Cerebellar cortex (tissue), 1 donor: ENCODE data around the gene PRMT3.
"Not testable (repeated sequence)": the region's sequence is repeated elsewhere in the genome, so short reads cannot be mapped to it uniquely, and the experiment has no call there.

Source experiments
- DNase-seq: peaks from one replicate; pipeline ENCODE4 v3.0.0-alpha.2; 2015; ENCODE audit warnings: low spot score

Gene PRMT3

DNA sequence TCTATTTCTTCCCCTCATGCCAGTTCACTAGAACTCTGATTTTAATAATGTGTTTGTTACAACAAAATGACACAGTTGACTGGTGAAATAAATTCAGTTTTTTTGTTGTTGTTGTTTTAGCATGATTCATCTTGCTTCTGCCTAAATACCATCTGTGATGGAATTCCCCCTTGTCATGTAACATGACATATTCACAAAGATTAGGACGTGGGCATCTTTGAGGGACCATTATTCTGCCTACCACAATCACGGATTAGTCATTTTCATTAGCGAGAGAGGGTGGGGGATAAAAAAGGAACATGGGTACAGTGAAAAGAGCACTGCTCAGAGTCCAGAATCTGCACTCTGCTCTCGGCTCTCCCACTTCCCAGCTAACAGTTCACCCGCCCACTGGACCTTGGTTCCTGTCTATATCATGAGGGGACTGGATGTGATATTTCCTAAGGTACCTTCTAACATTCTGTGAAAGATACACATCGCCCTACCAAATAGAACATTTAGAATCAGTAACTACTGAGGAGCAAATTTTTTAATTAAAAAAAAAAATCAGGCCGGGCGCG is 12.7 kb upstream of the PRMT3 start:
- DNase-seq: no peak

DNA sequence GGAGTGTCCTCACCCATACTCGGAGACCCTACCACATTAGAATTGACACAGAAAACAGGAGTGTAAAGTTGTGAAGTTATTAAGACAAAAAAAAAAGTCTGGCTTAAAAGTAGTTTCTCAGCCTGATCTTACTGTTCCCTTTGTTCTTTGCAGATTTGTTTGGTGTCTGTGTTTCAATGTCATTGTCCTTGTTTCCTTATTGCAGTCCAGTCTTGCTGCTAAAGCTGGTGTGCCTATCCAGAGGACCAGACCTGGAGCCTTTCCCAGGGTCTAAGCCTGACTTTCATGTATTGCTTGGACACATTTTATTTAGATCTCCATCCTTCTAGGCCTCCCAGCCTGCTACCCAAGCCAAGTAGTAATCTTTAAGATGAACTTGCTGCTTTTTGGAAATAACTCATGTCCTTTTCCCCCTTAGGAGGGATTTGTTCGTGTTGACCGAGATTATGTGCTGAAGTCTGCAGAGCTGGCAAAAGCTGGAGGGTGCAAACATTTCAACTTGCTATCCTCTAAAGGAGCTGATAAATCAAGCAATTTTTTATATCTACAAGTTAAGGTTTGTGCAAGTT is 11.3 kb upstream of the PRMT3 start:
- no peak for DNase-seq

DNA sequence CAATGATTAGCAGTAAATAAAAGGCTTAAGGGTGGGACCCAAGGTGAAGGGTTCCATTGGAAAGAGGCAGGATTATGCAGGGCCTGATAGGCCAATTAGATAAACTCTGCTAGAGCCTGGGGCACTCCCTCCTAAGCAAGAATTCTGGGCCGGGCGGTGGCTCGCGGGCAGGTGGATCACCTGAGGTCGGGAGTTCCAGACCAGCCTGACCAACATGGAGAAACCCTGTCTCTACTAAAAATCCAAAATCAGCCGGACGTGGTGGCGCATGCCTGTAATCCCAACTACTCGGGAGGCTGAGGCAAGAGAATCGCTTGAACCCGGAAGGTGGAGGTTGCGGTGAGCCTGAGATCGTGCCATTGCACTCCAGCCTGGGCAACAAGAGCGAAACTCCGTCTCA is 1.5 kb upstream of the PRMT3 start:
- DNase-seq: not testable (repeated sequence)

DNA sequence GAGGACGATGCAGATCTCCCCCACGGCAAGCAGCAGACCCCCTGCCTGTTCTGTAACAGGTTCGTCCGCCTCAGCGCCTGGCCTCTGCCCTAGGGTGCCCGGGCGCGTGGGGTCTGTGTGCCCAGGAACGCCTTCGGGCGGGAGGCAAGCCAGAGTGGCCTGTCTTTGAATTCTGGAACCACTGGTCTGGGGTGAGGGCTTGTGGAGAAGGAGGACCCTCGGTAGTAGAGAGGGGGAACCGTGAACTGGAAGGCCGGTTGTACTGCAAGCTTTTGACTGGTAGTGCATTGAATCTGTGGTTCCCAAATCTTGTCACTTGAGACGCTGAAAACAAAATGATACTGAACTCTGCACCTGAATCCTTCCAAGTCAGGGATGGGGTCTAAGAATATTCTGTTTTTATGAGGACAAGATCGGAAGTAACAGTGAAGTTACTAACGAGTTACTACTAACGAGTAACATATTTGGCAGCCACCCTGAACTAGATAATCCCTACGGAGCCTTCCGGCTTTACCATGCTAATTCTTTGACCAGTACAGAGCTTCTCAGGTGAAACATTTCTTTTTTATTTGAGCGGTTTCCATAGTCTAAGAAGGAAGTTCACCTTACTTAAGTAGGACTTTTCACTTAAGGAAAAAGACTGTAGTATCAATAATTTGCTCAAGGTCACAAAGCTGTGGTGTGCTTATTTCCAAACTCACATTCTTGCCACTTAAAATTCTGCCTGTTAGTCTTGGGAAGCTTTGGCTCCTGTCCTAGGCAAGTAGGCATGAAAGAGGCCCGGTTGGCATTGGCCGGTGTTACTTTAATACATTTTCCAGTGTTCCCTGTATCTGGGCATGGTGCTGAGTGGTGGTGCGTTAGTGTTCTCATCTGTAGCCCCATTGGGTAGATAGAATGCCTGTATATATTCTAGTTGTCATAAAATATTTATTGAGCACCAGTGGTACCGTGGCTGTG is 860 bp downstream of the PRMT3 start:
- peak; percentile 42 for DNase-seq

DNA sequence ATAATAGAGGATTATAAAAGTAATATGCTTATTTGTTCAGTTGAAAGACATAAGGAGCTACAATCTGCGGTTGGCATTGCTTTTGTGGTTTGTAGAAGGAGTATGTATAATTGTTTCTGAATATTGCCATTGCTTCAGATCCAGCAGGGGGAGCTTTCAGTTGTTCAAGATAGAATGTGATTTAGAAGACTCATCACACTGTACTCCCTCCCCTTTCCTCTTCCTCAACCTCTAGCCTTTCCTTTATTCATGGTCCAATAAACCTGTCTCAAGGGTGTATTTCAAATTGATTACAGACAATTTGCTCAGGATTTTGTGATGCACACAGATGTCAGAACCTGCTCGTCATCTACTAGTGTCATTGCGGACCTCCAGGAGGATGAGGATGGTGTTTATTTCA is 9.8 kb downstream of the PRMT3 start:
- peak; percentile 39 for DNase-seq

DNA sequence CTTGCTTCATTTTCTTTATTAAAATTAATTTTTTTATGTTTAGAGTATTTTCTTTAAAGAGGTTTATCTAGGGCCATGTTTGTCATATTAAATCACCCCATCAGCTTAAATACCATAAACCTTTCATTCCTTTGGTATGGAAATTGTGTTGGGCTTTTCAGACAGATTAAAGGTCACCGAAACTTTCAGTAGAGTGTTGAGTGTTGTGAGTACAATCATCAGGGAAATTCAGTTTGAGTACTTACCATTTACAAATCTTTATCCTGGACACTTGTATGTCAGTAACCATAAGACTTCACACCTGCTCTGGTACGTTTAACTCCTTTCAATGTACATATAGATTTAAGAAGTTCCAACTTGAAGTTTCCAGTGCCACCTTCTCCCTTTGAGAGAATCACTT is 12.0 kb downstream of the PRMT3 start:
- no peak for DNase-seq

DNA sequence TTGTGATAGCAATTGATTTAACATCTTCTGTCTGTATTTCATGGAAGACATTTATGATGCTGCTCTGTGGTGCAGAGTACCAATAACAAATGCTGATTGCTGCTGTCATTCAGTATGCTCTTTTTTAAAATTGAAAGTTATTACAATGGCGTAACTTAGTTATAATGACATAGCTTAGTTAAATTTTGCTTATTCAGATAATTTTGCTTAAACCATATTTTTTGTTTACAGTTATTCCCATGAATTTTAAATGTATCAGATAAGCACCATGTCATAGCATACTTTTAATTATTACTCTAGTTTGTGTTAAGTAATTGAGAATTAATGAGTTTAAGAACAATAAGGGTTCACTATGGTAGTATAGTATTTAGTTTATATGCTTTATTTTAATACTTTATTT is 15.5 kb downstream of the PRMT3 start:
- DNase-seq: no peak

DNA sequence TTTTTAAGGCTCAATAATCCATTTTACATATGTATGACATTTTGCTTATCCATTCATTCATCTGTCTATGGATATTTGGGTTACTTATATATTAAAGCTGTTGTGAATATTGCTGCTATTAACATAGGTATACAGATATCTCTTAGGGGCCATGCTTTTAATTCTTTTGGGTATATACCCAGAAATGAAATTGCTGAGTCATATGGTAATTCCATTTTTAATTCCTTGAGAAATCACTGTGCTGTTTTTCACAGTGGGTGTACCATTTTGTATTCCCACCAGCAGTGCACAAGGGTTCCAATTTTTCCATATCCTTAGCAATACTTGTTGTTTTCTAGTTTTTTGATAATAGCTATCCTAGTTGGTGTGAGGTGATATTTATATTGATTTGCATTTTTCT is 19.0 kb downstream of the PRMT3 start:
- DNase-seq: no peak

DNA sequence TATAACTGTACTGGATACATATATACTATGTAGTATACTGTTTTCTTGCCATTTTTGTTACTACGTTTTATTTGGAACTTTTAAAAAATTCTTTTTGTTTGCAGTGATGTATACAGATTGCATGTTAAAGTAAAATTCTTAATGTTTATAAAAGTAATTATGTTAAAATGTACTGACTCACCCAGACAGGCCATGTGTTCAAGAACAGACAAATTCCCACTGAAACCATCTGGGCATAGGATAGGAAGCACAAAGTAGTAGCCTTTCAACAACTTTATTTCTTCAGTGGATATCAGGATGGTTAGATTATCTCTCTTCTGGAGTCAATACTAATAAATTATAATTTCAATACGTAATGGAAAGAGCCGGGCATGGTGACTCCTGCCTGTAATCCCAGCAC is 19.8 kb downstream of the PRMT3 start:
- no peak for DNase-seq

DNA sequence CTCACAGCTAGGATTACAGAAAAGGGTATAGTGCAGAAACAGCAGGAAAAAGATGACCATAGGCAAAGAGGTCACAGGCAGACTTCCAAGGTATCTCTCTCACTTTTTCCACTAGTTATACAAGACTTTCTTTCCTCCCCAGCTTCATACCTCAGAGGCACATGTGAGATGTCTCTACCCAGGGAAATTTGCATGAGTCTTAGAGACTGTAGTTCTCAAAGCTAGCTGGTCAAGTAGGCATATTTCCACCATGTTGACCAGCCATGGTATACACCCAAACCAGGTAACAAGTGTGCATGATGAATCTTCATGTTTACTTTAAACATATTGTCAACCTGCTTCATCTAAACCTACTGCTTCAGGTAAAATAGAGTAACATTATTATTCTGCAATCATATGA is 27.9 kb downstream of the PRMT3 start:
- no peak for DNase-seq

DNA sequence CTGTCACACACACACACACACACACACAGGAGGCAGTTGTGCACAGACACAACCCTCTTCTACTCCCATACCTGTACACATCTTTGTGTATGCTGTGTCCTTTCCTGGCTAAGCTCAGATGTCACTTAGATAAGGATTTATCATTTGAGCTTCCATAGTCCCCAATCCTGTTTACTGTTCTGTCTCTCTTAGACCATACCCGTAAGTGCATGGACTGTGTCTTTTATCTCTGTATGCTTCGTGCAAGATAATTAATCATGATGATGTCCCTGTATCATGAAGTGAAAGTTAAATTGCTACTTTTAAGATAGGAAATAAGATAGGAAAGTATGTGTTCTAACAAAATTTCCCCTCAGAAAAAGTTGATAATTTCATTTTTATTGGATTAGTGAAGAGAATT is 30.3 kb downstream of the PRMT3 start:
- no peak for DNase-seq

DNA sequence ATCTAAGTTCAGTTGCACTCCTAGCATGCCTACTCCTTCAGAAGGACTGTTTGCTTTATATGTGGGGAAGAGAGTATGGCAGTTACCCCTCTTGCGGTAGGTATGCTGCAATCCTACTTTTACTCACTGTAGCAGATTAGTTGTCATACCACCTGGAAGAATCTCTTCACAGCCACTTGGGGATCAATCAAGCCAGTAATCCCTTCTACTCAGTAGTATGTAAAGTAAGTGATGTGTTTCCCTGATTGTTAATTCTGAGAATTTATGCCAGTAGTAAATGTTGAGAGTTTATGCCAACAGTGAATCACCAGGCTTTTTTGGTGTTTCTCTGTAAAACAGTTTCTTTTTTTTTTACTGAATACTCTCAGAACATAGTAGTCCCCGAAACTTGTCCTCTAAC is 34.4 kb downstream of the PRMT3 start:
- DNase-seq: no peak

DNA sequence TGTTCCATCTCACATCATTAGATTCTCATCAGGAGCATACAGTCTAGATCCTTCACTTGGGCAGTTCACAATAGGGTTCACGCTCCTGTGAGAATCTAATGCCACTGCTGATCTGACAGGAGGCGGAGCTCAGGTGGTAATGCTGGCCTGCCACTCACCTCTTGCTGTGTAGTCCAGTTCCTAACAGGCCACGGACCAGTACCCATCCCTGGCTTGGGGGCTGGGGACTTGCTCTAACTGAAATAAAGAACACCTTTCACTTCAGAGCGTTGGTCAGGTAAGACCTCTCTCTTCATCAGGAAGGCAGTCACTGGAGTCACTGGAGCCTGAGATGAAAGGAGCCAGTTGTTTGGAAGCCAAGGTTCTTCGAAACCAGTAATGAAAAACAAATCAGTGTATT is 41.7 kb downstream of the PRMT3 start:
- no peak for DNase-seq

DNA sequence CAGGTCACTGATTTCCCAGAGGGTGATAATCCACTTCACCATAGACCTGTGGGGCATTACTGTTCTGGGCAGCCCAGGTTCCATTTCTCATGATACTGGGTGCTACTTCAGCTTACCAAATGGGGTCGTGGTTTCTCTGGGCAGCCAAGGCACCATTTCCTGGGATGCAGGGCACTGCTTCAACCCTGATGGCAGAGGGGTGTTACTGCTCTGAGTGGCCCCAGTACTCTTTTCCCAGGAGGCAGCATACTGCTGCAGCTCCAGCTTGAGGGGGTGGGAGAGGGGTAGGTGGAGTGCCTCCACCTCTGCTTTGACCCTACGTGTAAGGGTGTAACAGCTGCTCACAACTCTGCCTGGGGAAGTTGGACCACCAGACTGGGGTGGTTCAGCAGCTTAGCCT is 51.1 kb downstream of the PRMT3 start:
- DNase-seq: no peak

DNA sequence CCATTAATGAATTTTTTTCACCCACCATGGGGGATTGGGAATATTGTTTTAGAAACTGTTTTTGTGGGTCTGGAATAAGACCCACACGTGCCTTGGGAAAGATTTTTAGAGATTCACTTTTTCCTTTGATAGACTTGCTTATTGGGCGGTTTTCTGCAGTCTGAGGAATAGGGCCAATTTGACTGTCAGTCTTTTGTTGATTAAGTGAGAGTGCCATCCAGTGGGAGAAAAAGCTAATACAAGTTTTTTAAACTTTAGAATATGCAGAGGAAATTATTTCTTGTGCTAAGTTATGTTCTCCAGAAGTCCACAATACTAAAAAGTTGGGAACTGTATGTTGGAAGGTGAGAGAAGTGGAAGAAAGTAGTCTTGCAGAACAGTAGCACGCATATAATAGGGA is 56.1 kb downstream of the PRMT3 start:
- DNase-seq: peak; percentile 25

DNA sequence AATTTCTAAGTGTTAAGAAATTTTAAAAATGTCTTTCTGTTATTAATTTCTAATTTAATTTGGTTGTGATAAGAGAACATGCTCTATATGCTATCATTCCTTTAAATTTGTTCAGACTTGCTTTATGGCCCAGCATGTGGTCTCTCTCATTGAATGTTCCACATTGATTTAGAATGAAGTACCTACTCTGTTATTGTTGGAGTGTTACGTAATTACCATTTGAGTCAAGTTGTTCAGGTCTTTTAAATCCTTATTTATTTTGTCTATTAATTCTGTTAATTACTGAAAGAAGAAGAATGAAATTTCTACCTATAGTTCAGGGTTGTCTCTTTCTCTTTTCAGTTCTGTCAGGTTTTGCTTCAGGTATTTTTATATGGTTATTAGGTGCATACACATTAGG is 57.0 kb downstream of the PRMT3 start:
- DNase-seq: no peak

DNA sequence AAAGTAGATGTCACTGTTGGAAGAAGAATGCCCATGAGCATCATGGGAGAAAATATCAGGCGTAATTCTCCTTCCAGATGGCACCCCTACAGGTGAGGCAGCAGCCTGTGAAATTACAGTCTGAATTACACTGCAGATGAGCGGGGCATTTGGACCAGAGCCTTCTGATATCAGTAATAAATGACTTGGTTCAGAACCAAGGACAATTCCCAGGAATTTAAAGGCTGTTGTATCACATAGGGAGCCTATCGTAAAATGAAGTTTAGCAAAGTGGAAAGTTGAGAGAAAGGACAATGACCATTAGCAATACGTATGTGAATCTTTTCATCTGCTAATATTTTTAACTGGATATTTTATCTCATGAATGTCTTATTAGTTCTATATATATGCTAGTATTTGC is 61.3 kb downstream of the PRMT3 start:
- DNase-seq: no peak

DNA sequence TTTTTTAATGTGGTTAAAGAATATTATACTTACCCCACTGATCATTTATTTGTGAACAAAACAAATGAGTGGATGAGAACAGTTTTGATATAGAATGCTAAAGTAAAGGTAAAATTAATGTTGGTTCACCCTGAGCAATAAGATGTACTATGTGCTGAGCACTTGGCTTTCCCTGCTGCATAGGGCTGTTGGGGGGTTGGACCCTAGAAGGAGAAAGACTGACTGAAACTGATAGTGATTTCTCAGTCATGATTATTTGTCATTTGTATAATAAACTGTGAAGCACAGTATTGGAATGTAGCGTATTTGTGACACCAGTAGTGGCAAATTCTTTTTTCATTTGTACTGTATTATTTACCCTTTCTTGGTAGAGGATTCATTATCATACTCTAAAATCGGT is 63.3 kb downstream of the PRMT3 start:
- no peak for DNase-seq

DNA sequence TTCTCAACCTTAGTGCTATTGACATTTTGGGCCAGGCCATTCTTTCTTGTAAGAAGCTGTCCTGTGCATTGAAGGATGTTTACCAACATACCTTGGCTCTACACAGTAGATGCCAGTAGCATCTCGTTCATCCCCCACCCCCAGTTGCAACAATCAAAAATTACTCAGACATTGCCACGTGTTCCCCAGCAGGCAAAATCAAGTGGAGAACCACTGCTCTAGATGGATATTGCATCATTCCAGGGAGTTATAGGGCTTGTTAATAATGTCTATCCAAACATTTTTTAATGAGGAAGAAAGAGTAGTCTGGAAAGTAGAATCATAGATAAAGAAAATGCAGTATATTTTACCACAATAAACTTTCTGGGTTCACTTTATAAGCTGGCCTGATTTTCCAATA is 64.1 kb downstream of the PRMT3 start:
- DNase-seq: no peak

DNA sequence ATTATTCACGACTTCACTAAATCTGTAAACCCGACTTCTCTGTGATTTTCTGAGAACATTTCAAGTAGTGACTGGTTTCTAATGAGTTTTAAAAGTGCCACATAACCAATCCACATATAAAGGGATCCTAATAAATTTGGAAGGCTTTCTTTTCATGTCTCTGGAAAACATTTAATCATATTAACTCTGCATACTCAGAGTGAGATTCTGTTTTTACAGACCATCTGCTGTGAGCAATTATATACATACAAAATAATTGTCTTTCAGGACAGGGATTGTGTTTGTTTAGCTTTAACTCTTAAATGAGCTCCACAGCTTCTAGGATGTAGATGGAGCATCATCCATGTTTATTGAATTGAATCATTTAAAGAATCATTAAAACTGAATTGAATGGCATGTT is 65.1 kb downstream of the PRMT3 start:
- no peak for DNase-seq

DNA sequence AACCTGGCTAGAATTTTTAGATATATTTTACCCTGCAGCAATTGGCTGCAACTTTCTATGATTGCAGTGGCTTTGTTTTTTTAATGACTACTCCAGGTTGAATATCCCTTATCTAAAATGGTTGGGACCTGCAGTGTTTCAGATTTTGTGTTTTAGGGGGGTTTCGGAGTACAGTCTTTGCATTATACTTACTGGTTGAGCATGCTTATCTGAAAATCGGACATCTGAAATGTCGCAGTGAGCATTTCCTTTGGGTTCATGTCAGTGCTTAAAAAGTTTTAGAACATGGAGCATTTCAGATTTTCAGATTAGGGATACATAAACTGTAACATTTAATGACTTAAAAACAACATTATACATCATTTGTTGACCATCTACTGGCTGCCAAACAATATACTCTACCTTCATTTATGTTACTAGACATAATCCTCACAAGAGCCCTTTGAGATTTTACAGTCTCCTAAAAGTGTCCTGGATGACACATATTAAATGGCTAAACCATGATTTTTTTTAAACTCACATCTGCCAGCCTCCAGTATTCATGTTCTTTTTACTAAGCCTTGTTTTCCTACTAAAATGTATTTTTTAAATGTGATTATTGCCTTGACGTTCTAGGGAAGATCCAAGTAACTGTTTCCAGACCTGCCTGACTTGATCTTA is 66.3 kb downstream of the PRMT3 start:
- no peak for DNase-seq

DNA sequence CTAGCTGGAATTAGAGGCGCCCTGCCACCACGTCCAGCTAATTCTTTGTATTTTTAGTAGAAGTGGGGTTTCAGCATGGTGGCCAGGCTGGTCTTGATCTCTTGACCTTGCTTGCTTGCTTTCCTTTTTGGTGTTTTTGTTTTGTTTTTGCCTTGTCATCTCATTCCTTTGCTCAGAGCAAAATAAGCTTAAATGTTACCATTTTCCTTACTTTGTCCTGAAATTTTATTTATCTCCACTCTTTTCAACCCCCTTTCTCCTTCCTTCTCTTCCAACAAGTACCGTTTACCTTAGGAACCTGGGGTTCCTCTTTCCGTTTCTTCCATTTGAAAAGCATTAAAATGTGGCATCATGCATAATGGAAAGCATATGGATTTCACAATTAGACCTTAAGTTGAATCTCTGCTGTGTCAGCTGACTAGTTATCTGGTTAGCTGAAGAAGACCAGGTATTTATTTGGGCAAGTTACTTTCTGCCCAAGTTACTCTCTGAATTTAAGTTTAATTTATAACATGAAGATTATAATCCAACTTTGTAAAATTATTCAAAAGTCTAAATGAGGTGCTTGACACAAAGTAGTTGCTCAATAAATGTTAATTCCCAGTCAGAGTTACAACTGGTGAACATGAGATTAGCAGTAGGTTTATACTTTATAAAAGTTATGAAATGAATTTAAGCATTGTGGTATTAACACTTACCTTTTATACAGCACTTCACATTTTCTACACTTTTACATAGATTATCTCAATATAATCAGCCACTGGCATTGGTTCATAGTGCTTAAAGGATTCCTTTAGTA is 69.7 kb downstream of the PRMT3 start:
- DNase-seq: no peak
